Measurements from ENCODE around the gene MANEAL. TPM values are rescaled to one million over a fixed set of nuclear protein-coding genes. Genes with fewer than 3 reads are reported as not detected.

Gene MANEAL
- total RNA-seq, 2 donors from 2014 or later, result 2.8 to 9.0 TPM

Other genes with a start within 250 kb of the MANEAL start
- gene SNIP1, start 239.6 kb upstream of the MANEAL start, total RNA-seq, result 10 to 100 TPM; 31.4 to 35.8 TPM
- not detected for gene DNALI1, start 236.9 kb upstream of the MANEAL start, total RNA-seq
- gene GNL2, start 197.9 kb upstream of the MANEAL start, total RNA-seq, result 10 to 100 TPM; 69.8 to 90.5 TPM
- gene RSPO1, start 159.0 kb upstream of the MANEAL start, total RNA-seq, result not detected
- gene CDCA8, start 101.3 kb upstream of the MANEAL start, total RNA-seq, result 10 to 100 TPM; 29.8 to 60.4 TPM
- gene EPHA10, start 28.7 kb upstream of the MANEAL start, total RNA-seq, result not detected
- gene C1orf122, start 13.9 kb downstream of the MANEAL start, total RNA-seq, result 10 to 100 TPM; 29.2 to 33.3 TPM
- 10 to 100 TPM; 72.0 to 82.9 TPM for gene YRDC, start 14.4 kb downstream of the MANEAL start, total RNA-seq
- gene MTF1, start 65.7 kb downstream of the MANEAL start, total RNA-seq, result 10 to 100 TPM; 54.0 to 65.3 TPM
- 10 to 100 TPM; 48.1 to 86.0 TPM for gene INPP5B, start 153.2 kb downstream of the MANEAL start, total RNA-seq
- 100 to 1,000 TPM in 1 of 2 donors, 10 to 100 TPM in 1; 90.7 to 174 TPM for gene SF3A3, start 196.2 kb downstream of the MANEAL start, total RNA-seq
- gene FHL3, start 211.7 kb downstream of the MANEAL start, total RNA-seq, result 10 to 100 TPM; 24.5 TPM
- gene UTP11, start 218.9 kb downstream of the MANEAL start, total RNA-seq, result 10 to 100 TPM; 59.9 to 60.0 TPM

Measured in natural killer cell treated with Interleukin-12 subunit alpha and Interleukin-12 subunit beta and Interleukin-15 and Interleukin-18, amount 100 ng/mL, for 72 hours (primary cell).